ENCODE measurements around the gene GRM7. TPM values are rescaled to one million over a fixed set of nuclear protein-coding genes. Genes with fewer than 3 reads are reported as not detected.

GRM7 gene
- total RNA-seq, 1 donor from 2014 or later = 0.34 TPM

DNA sequence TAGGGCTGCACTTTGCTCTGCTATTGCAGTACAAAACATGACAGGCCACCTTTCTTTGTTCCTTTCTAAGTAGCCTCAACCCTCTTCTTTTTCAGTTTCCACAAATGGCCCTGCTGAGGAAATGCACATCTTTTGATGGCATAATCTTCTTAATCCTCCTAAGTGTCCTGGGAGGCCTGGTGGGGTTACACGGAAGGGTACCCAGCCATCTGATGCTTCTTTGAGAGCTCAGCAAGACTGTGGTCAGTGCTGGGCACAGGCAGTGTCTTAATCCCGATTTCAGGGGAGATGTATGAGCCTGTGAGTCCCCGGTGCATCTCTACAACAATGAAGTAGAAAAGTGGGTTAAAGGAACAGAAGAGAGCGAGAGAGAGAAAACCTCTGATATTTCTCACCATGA lies 404.8 kb downstream of the GRM7 start:
- TF ChIP-seq, protein P1, sequence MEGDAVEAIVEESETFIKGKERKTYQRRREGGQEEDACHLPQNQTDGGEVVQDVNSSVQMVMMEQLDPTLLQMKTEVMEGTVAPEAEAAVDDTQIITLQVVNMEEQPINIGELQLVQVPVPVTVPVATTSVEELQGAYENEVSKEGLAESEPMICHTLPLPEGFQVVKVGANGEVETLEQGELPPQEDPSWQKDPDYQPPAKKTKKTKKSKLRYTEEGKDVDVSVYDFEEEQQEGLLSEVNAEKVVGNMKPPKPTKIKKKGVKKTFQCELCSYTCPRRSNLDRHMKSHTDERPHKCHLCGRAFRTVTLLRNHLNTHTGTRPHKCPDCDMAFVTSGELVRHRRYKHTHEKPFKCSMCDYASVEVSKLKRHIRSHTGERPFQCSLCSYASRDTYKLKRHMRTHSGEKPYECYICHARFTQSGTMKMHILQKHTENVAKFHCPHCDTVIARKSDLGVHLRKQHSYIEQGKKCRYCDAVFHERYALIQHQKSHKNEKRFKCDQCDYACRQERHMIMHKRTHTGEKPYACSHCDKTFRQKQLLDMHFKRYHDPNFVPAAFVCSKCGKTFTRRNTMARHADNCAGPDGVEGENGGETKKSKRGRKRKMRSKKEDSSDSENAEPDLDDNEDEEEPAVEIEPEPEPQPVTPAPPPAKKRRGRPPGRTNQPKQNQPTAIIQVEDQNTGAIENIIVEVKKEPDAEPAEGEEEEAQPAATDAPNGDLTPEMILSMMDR (IDR thresholded peaks at IDR 0.05; ENCODE audit: unreplicated experiment) = no peak
- Mint-ChIP-seq H3K36me3 (ENCODE audit: insufficient read depth) (peaks cover 3% of the 10 kb centered on the region), H3K4me3 (ENCODE audit: low read depth) (no peak overlapping the region), H3K9me3 (ENCODE audit: low read depth) (peaks cover 6% of the 10 kb centered on the region), H3K27me3 (peaks cover 3% of the 10 kb centered on the region), H3K4me1 (ENCODE audit: low read depth) (no peaks in the 10 kb centered on the region), H3K27ac (no peak overlapping the region)
- DNase-seq (ENCODE audit: low spot score, unreplicated experiment) = no peak

DNA sequence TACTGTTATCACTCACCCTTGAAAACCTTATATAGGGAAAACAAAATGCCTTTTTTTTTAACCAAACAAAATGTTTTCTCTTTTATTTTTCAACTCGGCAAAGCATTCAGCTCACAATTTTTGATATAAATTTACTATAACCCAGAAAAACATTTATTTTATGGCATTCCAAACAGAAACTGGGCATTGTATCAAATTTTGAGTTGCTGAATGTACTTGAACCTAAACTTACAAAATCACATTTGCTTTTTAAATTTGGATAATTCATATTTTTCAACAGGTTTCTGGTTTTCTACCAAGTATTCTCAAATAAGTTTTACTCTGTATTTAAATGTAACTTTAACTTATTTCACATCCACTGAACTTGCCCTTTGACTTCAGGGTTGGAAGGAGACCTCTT lies 405.6 kb downstream of the GRM7 start:
- TF ChIP-seq, protein P1 (IDR thresholded peaks at IDR 0.05; ENCODE audit: unreplicated experiment) = no peak
- Mint-ChIP-seq H3K4me1 (ENCODE audit: low read depth) (no peaks in the 10 kb centered on the region), H3K36me3 (ENCODE audit: insufficient read depth) (peaks cover 3% of the 10 kb centered on the region), H3K9me3 (ENCODE audit: low read depth) (peaks cover 6% of the 10 kb centered on the region), H3K4me3 (ENCODE audit: low read depth) (no peak overlapping the region), H3K27me3 (peaks cover 3% of the 10 kb centered on the region), H3K27ac (no peak overlapping the region)
- no peak for DNase-seq (ENCODE audit: low spot score, unreplicated experiment)

DNA sequence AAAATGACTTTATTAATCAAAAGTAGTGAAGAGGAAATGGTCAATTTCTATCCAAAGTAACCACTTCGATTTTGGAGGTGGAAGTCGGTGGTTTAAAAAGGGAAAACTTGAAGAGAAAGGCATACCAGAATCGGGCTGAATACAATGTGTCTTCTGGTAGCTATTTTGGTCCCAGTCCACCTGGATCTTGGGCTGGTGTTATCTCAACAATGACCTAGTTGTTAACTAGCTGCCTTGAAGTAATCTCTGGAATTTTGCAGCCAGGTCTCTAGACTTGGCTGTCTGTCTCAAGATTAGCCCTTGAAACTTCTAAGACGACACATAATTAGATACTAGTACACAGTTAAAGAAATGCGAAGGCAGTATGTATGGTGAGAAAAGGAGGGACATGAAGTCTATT lies 409.8 kb downstream of the GRM7 start:
- Mint-ChIP-seq H3K36me3 (ENCODE audit: insufficient read depth) (peaks cover 3% of the 10 kb centered on the region), H3K4me1 (ENCODE audit: low read depth) (no peaks in the 10 kb centered on the region), H3K9me3 (ENCODE audit: low read depth) (peaks cover 6% of the 10 kb centered on the region), H3K27me3 (no peaks in the 10 kb centered on the region), H3K4me3 (ENCODE audit: low read depth) (no peak overlapping the region), H3K27ac (no peak overlapping the region)
- DNase-seq (ENCODE audit: low spot score, unreplicated experiment) = no peak
- TF ChIP-seq, protein P1 (IDR thresholded peaks at IDR 0.05; ENCODE audit: unreplicated experiment) = no peak

DNA sequence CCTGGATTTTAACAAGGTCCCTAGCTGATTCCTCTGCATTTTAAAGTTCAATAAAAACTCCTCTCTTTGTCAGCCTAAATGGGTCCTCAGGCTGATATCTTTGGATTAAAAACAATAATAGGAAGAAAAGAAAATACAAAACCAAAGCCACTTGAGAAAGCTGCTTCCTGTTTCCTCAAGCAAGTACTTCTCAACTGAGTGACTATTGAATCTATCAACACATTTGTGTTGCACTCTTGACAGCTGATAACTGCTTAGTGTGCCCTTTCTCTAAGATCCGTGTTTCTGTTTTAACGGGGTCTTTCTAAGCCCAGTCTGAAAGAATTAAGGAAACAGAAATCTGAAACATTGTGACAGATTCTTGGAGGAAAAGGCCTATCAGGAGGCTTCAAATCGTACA lies 410.7 kb downstream of the GRM7 start:
- H3K4me3 Mint-ChIP-seq (ENCODE audit: low read depth) = no peak overlapping the region
- no peaks in the 10 kb centered on the region for H3K4me1 Mint-ChIP-seq (ENCODE audit: low read depth)
- DNase-seq (ENCODE audit: low spot score, unreplicated experiment) = no peak
- TF ChIP-seq, protein P1 (IDR thresholded peaks at IDR 0.05; ENCODE audit: unreplicated experiment) = no peak
- no peak overlapping the region for H3K27ac Mint-ChIP-seq
- H3K27me3 Mint-ChIP-seq = no peaks in the 10 kb centered on the region
- H3K9me3 Mint-ChIP-seq (ENCODE audit: low read depth) = peaks cover 6% of the 10 kb centered on the region
- peaks cover 3% of the 10 kb centered on the region for H3K36me3 Mint-ChIP-seq (ENCODE audit: insufficient read depth)

DNA sequence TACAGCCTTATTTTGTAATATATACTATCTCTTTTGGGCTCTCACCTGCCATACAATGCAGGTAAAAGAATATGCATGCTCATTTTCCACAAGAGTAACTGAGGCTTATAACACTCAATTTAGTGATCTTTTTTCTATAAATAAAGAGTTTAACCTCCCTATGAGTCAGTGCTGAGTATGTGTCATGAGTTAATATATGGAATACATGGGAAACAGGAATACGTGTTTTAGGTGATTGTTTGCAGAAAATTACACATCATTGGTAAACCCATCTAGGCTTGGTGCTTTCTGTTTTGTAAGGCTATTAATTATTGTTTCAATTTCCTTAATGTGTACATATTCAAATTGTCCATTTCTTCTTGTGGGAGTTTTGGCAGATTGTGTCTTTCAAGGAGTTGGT lies 411.3 kb downstream of the GRM7 start:
- H3K9me3 Mint-ChIP-seq (ENCODE audit: low read depth) = peaks cover 4% of the 10 kb centered on the region
- H3K27me3 Mint-ChIP-seq = no peaks in the 10 kb centered on the region
- no peaks in the 10 kb centered on the region for H3K4me1 Mint-ChIP-seq (ENCODE audit: low read depth)
- peaks cover 2% of the 10 kb centered on the region for H3K36me3 Mint-ChIP-seq (ENCODE audit: insufficient read depth)
- TF ChIP-seq, protein P1 (IDR thresholded peaks at IDR 0.05; ENCODE audit: unreplicated experiment) = no peak
- no peak overlapping the region for H3K4me3 Mint-ChIP-seq (ENCODE audit: low read depth)
- no peak overlapping the region for H3K27ac Mint-ChIP-seq
- DNase-seq (ENCODE audit: low spot score, unreplicated experiment) = no peak

Measured in progenitor cell of endocrine pancreas (in vitro differentiated cells).